ENCODE data around the gene KCTD13. TPM values are rescaled to one million over a fixed set of nuclear protein-coding genes. Genes with fewer than 3 reads are reported as not detected.
"Not testable (repeated sequence)": the region's sequence is repeated elsewhere in the genome, so short reads cannot be mapped to it uniquely, and the experiment has no call there.

Gene KCTD13
- total and polyA plus RNA-seq, 2 of the 8 experiments (the other 6 are each of a cell fraction or from before 2014, with no cell fraction given) = 9.2 to 10.8 TPM

DNA sequence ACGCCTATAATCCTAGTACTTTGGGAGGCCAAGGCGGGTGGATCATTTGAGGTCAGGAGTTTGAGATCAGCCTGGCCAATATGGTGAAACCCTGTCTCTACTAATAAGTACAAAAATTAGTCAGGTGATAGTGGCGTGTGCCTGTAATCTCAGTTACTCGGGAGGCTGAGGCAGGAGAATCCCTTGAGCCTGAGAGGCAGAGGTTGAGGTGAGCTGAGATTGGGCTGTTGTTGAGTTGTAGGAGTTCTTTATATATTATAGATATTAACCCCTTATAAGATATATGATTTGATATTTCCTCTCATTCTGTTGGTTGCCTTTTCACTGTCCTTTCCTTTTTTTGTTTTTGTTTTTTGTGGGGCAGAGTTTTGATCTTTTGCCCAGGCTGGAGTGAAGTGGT is 33.8 kb upstream of the KCTD13 start:
- WGBS, 2 experiments (ENCODE audit: extremely low coverage in 1 of 2, insufficient coverage in 1 of 2, insufficient read length in 1 of 2, insufficient replicate concordance in 2 of 2, low coverage in 1 of 2, low lambda C conversion rate in 2 of 2, missing lambda C conversion rate in 1 of 2) = 86% methylated on average over 4 of the region's 4 CpGs; no CpG with 5 or more reads in 1 of the 2 experiments
- not testable (repeated sequence) for H2BK12ac ChIP-seq (ENCODE audit: low read depth, low read length); H2BK15ac ChIP-seq (ENCODE audit: low read length); H3K14ac ChIP-seq (ENCODE audit: insufficient read length); H3K27ac ChIP-seq (ENCODE audit: low read depth, low read length); H4K8ac ChIP-seq (ENCODE audit: extremely low read depth, insufficient read depth, low read length); H3K18ac ChIP-seq (ENCODE audit: extremely low read depth, low read length); H3K36me3 ChIP-seq (ENCODE audit: control insufficient read depth in 2 of 4, insufficient read depth in 4 of 4, low read length in 3 of 4); H2BK5ac ChIP-seq (ENCODE audit: low read depth, low read length); H3K4me3 ChIP-seq (ENCODE audit: extremely low read depth in 1 of 4, insufficient read depth in 2 of 4, low read depth in 3 of 4, low read length in 4 of 4); H3K79me2 ChIP-seq (ENCODE audit: control insufficient read depth in 1 of 2, insufficient read depth in 2 of 2, low read length in 2 of 2); H3K79me1 ChIP-seq (ENCODE audit: low read depth, low read length); H4K20me1 ChIP-seq (replicated peaks in 1 of 2; ENCODE audit: control insufficient read depth in 1 of 2, insufficient read depth in 2 of 2, low read length in 2 of 2); H3K56ac ChIP-seq (replicated peaks; ENCODE audit: insufficient read length, low read depth, low read length); H2BK120ac ChIP-seq (replicated peaks; ENCODE audit: low read depth, low read length); H3K9me3 ChIP-seq (ENCODE audit: insufficient read depth in 2 of 2, low read depth in 1 of 2, low read length in 1 of 2); H3K9ac ChIP-seq (replicated peaks in 1 of 4; ENCODE audit: extremely low read depth in 1 of 4, low read depth in 3 of 4, low read length in 3 of 4); H3K4me2 ChIP-seq (ENCODE audit: insufficient read depth in 1 of 2, low read depth in 2 of 2, low read length in 2 of 2); H3K4me1 ChIP-seq (replicated peaks in 1 of 4; ENCODE audit: control insufficient read depth in 3 of 4, insufficient read depth in 4 of 4, low read length in 3 of 4); H3K23ac ChIP-seq (ENCODE audit: insufficient read length); DNase-seq (ENCODE audit: low read depth in 1 of 2, low spot score in 2 of 2); H3K4ac ChIP-seq (replicated peaks; ENCODE audit: insufficient read length, low read depth, low read length); H2AFZ ChIP-seq (ENCODE audit: low read length); H4K91ac ChIP-seq (replicated peaks; ENCODE audit: insufficient read length, low read length); H4K5ac ChIP-seq (ENCODE audit: insufficient read length, low read depth, low read length); H2AK5ac ChIP-seq (ENCODE audit: low read depth, low read length); FAIRE-seq; H2BK20ac ChIP-seq (ENCODE audit: low read length); H3K27me3 ChIP-seq (replicated peaks in 1 of 4; ENCODE audit: control insufficient read depth in 3 of 4, extremely low read depth in 1 of 4, insufficient read depth in 3 of 4, low read length in 3 of 4)
- CTCF ChIA-PET (ENCODE audit: partially characterized antibody) = interaction anchor here (1.5 to 2.5 kb wide), 2 partner anchors 17 to 48 kb away, joined by 5 to 16 read pairs; no protein-coding TSS in a partner anchor
- peaks cover 12% of the 10 kb centered on the region for H3K23me2 ChIP-seq (ENCODE audit: low read depth, low read length)
- POLR2A ChIA-PET (ENCODE audit: partially characterized antibody) = interaction anchor here (0.6 to 3.6 kb wide), 2 partner anchors 13 to 58 kb away, joined by 3 to 33 read pairs; partner anchors contain the start of gene TAOK2

All from H1 (cell line).